HCT116 (cell line): ENCODE measurements around the gene CCDC181.

Experiments
- POLR2A ChIP-seq: IDR thresholded peaks from 2 replicates; pipeline ENCODE4 v1.7.0; 2011; ENCODE audit warnings: borderline replicate concordance; ENCODE audit not compliant: insufficient read depth, insufficient read length; ENCODE audit errors: extremely low read depth
- RAD21 ChIP-seq: IDR thresholded peaks from 2 replicates; pipeline ENCODE4 v1.6.1; 2012; ENCODE audit warnings: low read depth, mild to moderate bottlenecking
- REST ChIP-seq: IDR thresholded peaks from 2 replicates; pipeline ENCODE4 v1.6.1; 2012; ENCODE audit warnings: low read depth
- SP1 ChIP-seq: IDR thresholded peaks from 2 replicates; pipeline ENCODE4 v1.6.1; 2012; ENCODE audit warnings: low read depth
- ZFX ChIP-seq: fragments of 450-650 bp; IDR thresholded peaks from 2 replicates; pipeline ENCODE4 v1.6.1; 2017
- ZNF274 ChIP-seq: fragments of 200-500 bp; sonication (Bioruptor generic); IDR thresholded peaks from 2 replicates; pipeline ENCODE4 v1.6.1; 2014; ENCODE audit warnings: mild to moderate bottlenecking, low read depth, low read length, inconsistent platforms

- no peak for TF ChIP-seq POLR2A
- no peak for TF ChIP-seq REST
- TF ChIP-seq ZFX: no peak
- TF ChIP-seq ZNF274: no peak
- TF ChIP-seq SP1: 0 out of 2 replicates have a peak, but pooled peaks have one; percentile 9
- no peak for TF ChIP-seq RAD21
Observed at GRCh38 chr1:169364948-169365347, 62.3 kb downstream of the CCDC181 start.
